Lower leg skin (tissue), 3 donors: ENCODE data around the gene DMP1.

ENCODE experiments used
- CTCF ChIP-seq, 3 donors: fragments of 450-650 bp; IDR thresholded peaks; one replicate each; pipeline ENCODE4 v1.5.1; 2016; ENCODE audit warnings: antibody characterized with exemption in 3 of 3, mild to moderate bottlenecking in 3 of 3, moderate library complexity in 2 of 3
- POLR2A ChIP-seq, 2 donors: fragments of 450-650 bp; IDR thresholded peaks; one replicate each; pipeline ENCODE4 v1.6.1; 2016 to 2017; ENCODE audit warnings: antibody characterized with exemption in 2 of 2, mild to moderate bottlenecking in 1 of 2, moderate library complexity in 1 of 2

- TF ChIP-seq CTCF (IDR thresholded peaks at IDR 0.05) = no peak
- TF ChIP-seq POLR2A (IDR thresholded peaks at IDR 0.05) = no peak
Observed at GRCh38 chr4:87697272-87697671, 47.2 kb downstream of the DMP1 start.
